ENCODE results near the gene IFNA5. TPM values are rescaled to one million over a fixed set of nuclear protein-coding genes. Genes with fewer than 3 reads are reported as not detected.

Gene IFNA5
- total and polyA plus RNA-seq, 2 of the 13 experiments (the other 11 are each of a cell fraction or from before 2014, with no cell fraction given) = not detected

GRCh38 chr9:21266733-21267484 is 38.2 kb downstream of the IFNA5 start:
- Histone ChIP-seq H4K20me1 (ENCODE audit: insufficient read depth, low read length) (no peaks in the 10 kb centered on the region), H3K27me3 (ENCODE audit: control insufficient read depth in 1 of 2, insufficient read depth in 2 of 2, low read length in 2 of 2) (no peaks in the 10 kb centered on the region), H3K9ac (ENCODE audit: insufficient read depth, low read depth, low read length) (no peak overlapping the region), H3K36me3 (replicated peaks in 1 of 2; ENCODE audit: control insufficient read depth in 1 of 2, insufficient read depth in 2 of 2, low read length in 2 of 2) (no peaks in the 10 kb centered on the region), H3K9me3 (ENCODE audit: low read length) (no peaks in the 10 kb centered on the region), H3K4me3 (replicated peaks in 1 of 3; ENCODE audit: insufficient read depth in 1 of 3, low read depth in 2 of 3, low read length in 3 of 3) (no peak overlapping the region), H2AFZ (ENCODE audit: low read length) (no peak overlapping the region), H3K4me2 (ENCODE audit: low read depth, low read length) (no peak overlapping the region), H3K79me2 (ENCODE audit: insufficient read depth, low read length) (no peaks in the 10 kb centered on the region), H3K4me1 (ENCODE audit: insufficient read depth, low read length) (no peaks in the 10 kb centered on the region), H3K27ac (ENCODE audit: extremely low read length, insufficient read depth, low read length) (no peak overlapping the region)
- ATAC-seq (no peak), FAIRE-seq (no peak), DNase-seq (ENCODE audit: low spot score) (no peak)
- no peak for TF ChIP-seq ZNF263 (CRISPR knock-in tag; IDR thresholded peaks at IDR 0.05)
- no peak for TF ChIP-seq TARDBP (CRISPR knock-in tag; IDR thresholded peaks at IDR 0.05)
- no peak for TF ChIP-seq ATF6 (CRISPR knock-in tag; conservative IDR thresholded peaks at IDR 0.05)
- CTCF ChIA-PET (ENCODE audit: low intra/inter-chr PET ratio, low total read pairs) = no interaction called here
- intact Hi-C loops (cut with micrococcal nuclease; ENCODE audit: unreplicated experiment) = no loop called here
- in situ Hi-C loops (cut with HindIII; ENCODE audit: extremely low pct_ligation_motif_present, low pct_unique_long_range_greater_than_20kb) = no loop called here
- 5% methylated on average over 3 of the region's 3 CpGs for WGBS (ENCODE audit: low lambda C conversion rate)
- POLR2A ChIA-PET = no interaction called here
- BruUV-seq (replicated peaks) = no TSS peak

- Histone ChIP-seq H3K4me2 (ENCODE audit: low read depth, low read length) (no peak overlapping the region), H4K20me1 (ENCODE audit: insufficient read depth, low read length) (no peaks in the 10 kb centered on the region), H3K9ac (ENCODE audit: insufficient read depth, low read depth, low read length) (no peak overlapping the region), H2AFZ (ENCODE audit: low read length) (no peak overlapping the region), H3K27me3 (ENCODE audit: control insufficient read depth in 1 of 2, insufficient read depth in 2 of 2, low read length in 2 of 2) (no peaks in the 10 kb centered on the region), H3K36me3 (replicated peaks in 1 of 2; ENCODE audit: control insufficient read depth in 1 of 2, insufficient read depth in 2 of 2, low read length in 2 of 2) (no peaks in the 10 kb centered on the region), H3K4me1 (ENCODE audit: insufficient read depth, low read length) (no peaks in the 10 kb centered on the region), H3K27ac (ENCODE audit: extremely low read length, insufficient read depth, low read length) (no peak overlapping the region), H3K79me2 (ENCODE audit: insufficient read depth, low read length) (no peaks in the 10 kb centered on the region), H3K4me3 (replicated peaks in 1 of 3; ENCODE audit: insufficient read depth in 1 of 3, low read depth in 2 of 3, low read length in 3 of 3) (no peak overlapping the region), H3K9me3 (ENCODE audit: low read length) (no peaks in the 10 kb centered on the region)
- no peak for FAIRE-seq
- 0% methylated on average over 1 of the region's 1 CpG for WGBS (ENCODE audit: low lambda C conversion rate)
- ChIA-PET POLR2A (no interaction called here), CTCF (ENCODE audit: low intra/inter-chr PET ratio, low total read pairs) (no interaction called here)
- DNase-seq (ENCODE audit: low spot score) = no peak
- in situ Hi-C loops (cut with HindIII; ENCODE audit: extremely low pct_ligation_motif_present, low pct_unique_long_range_greater_than_20kb) (no loop called here), intact Hi-C loops (cut with micrococcal nuclease; ENCODE audit: unreplicated experiment) (no loop called here)
- BruUV-seq (replicated peaks) = no TSS peak
- ATAC-seq = no peak
- no peak for TF ChIP-seq BRF2 (CRISPR knock-in tag; IDR thresholded peaks at IDR 0.05)
- no peak for TF ChIP-seq ZNF878 (CRISPR knock-in tag; IDR thresholded peaks at IDR 0.05)
- no peak for TF ChIP-seq ISL2 (CRISPR knock-in tag; IDR thresholded peaks at IDR 0.05)
- no peak for TF ChIP-seq KDM1A (CRISPR knock-in tag; IDR thresholded peaks at IDR 0.05)
- no peak for TF ChIP-seq PTBP1 (IDR thresholded peaks at IDR 0.05; ENCODE audit: low read depth, low read length, poor library complexity, severe bottlenecking)
- no peak for TF ChIP-seq NFIC (IDR thresholded peaks at IDR 0.05; ENCODE audit: low read length)
- no peak for TF ChIP-seq HOMEZ (CRISPR knock-in tag; IDR thresholded peaks at IDR 0.05; ENCODE audit: low read depth)
- no peak for TF ChIP-seq MXD4 (CRISPR knock-in tag; IDR thresholded peaks at IDR 0.05)
- TF ChIP-seq ZNF775 (CRISPR knock-in tag; IDR thresholded peaks at IDR 0.05; ENCODE audit: borderline replicate concordance) = no peak
- no peak for TF ChIP-seq TRIM24 (CRISPR knock-in tag; IDR thresholded peaks at IDR 0.05)
- TF ChIP-seq TEAD2 (CRISPR knock-in tag; IDR thresholded peaks at IDR 0.05) = no peak
These were observed 39.5 kb downstream of the IFNA5 start for GRCh38 chr9:21265421-21266189.

All from HepG2 (cell line).